GM12878 (cell line): ENCODE results near the gene RASGRP3. TPM values are rescaled to one million over a fixed set of nuclear protein-coding genes. Genes with fewer than 3 reads are reported as not detected.

ENCODE experiments used
- ATAC-seq: fragments of 200-7000 bp; cut with Tn5 transposase; 3 replicates; pipeline ENCODE4 v1.9.1; 2020; ENCODE audit warnings: mild to moderate bottlenecking, moderate library complexity
- BruUV-seq: library from RNA; stranded (reverse); fragments of 400-500 nt; replicated peaks from 2 replicates; lab custom pipeline; 2021; lab: Mats Ljungman, UMichigan
- CTCF ChIA-PET: fragments of 300-600 bp; sonication (Branson Sonifier 250); formaldehyde crosslinking; extraction: SDS; loops from one replicate; lab custom pipeline; 2021; ENCODE audit warnings: inconsistent platforms; lab: Yijun Ruan, JAX
- POLR2A ChIA-PET: fragments of 350-600 bp; formaldehyde crosslinking; extraction: SDS; loops from one replicate; lab custom pipeline; 2021; ENCODE audit warnings: inconsistent platforms; lab: Charles Lee
- RAD21 ChIA-PET: fragments of 300-600 bp; sonication (Branson Sonifier 250); formaldehyde crosslinking; loops from one replicate; lab custom pipeline; 2023; ENCODE audit warnings: antibody characterized with exemption; ENCODE audit not compliant: unreplicated experiment; lab: Charles Lee
- SMC1A ChIA-PET: fragments of 300-600 bp; sonication (Branson Sonifier 250); formaldehyde crosslinking; loops from one replicate; lab custom pipeline; 2023; ENCODE audit not compliant: unreplicated experiment, uncharacterized antibody; lab: Charles Lee
- DNase-seq: peaks from one replicate; pipeline ENCODE4 v3.0.0-alpha.2; 2011; ENCODE audit warnings: low read depth, low spot score
- FAIRE-seq: peaks from 3 replicates; lab custom pipeline; 2011; peaks lifted over from hg19 to GRCh38; lab: Jason Lieb, UNC
- H2AFZ ChIP-seq: 2 replicates; pipeline ENCODE4 v1.6.0; 2011; ENCODE audit warnings: low read depth, low read length, control low read depth; ENCODE audit not compliant: control insufficient read depth
- H3K27ac ChIP-seq: 2 replicates; pipeline ENCODE4 v1.5.1; 2011; ENCODE audit warnings: control low read depth; ENCODE audit not compliant: control insufficient read depth, insufficient read depth
- H3K27me3 ChIP-seq, 2 experiments: replicated peaks in 1 of 2; 2 replicates each; pipeline versions ENCODE4 v1.6.0 to v1.6.1; 2011; ENCODE audit warnings: low read length in 1 of 2; ENCODE audit not compliant: control insufficient read depth in 2 of 2, insufficient read depth in 2 of 2
- H3K36me3 ChIP-seq, 2 experiments: 2 replicates each; pipeline ENCODE4 v1.5.1; 2011; ENCODE audit warnings: low read length in 1 of 2; ENCODE audit not compliant: control insufficient read depth in 2 of 2, insufficient read depth in 2 of 2
- H3K4me1 ChIP-seq: 2 replicates; pipeline ENCODE4 v1.6.1; 2011; ENCODE audit warnings: mild to moderate bottlenecking, low read length, moderate library complexity, mixed read lengths; ENCODE audit not compliant: control insufficient read depth, insufficient read depth
- H3K4me2 ChIP-seq: 2 replicates; pipeline ENCODE4 v1.6.0; 2011; ENCODE audit warnings: control low read depth; ENCODE audit not compliant: control insufficient read depth, insufficient read depth
- H3K4me3 ChIP-seq: fragments of 200-600 bp; sonication (generic); 2 replicates; pipeline ENCODE4 v1.5.1; 2016
- H3K79me2 ChIP-seq: 2 replicates; pipeline ENCODE4 v1.6.0; 2011; ENCODE audit warnings: low read length; ENCODE audit not compliant: control insufficient read depth, insufficient read depth
- H3K9ac ChIP-seq: 2 replicates; pipeline ENCODE4 v1.8.0; 2011; ENCODE audit warnings: low read length, control low read depth, mixed read lengths; ENCODE audit not compliant: control insufficient read depth, insufficient read depth
- H3K9me3 ChIP-seq: replicated peaks from 3 replicates; pipeline ENCODE4 v1.5.1; 2011; ENCODE audit warnings: mild to moderate bottlenecking, low read length; ENCODE audit not compliant: control insufficient read depth, insufficient read depth
- H4K20me1 ChIP-seq: 2 replicates; pipeline ENCODE4 v1.6.0; 2011; ENCODE audit not compliant: control insufficient read depth, insufficient read depth
- ATF7 ChIP-seq: fragments of 450-650 bp; IDR thresholded peaks from 2 replicates; pipeline ENCODE4 v1.6.1; 2016; ENCODE audit warnings: low read depth, mild to moderate bottlenecking
- BMI1 ChIP-seq: fragments of 450-650 bp; IDR thresholded peaks from 2 replicates; pipeline ENCODE4 v1.6.1; 2016; ENCODE audit warnings: mild to moderate bottlenecking, moderate library complexity, borderline replicate concordance
- EED ChIP-seq: sonication (generic); IDR thresholded peaks from 2 replicates; pipeline ENCODE4 v1.6.1; 2016; ENCODE audit warnings: antibody characterized with exemption, low read depth
- ESRRA ChIP-seq: IDR thresholded peaks from 2 replicates; pipeline ENCODE4 v1.6.1; 2012; ENCODE audit warnings: mild to moderate bottlenecking, low read length, improper control_type of control experiment
- EZH2 ChIP-seq: IDR thresholded peaks from 2 replicates; pipeline ENCODE4 v1.6.1; 2012; ENCODE audit warnings: low read depth, mild to moderate bottlenecking, control low read depth, inconsistent platforms, low read length, borderline replicate concordance; ENCODE audit not compliant: control insufficient read depth
- HDAC2 ChIP-seq: fragments of 200-600 bp; sonication (generic); IDR thresholded peaks from 2 replicates; pipeline ENCODE4 v1.6.1; 2017
- IKZF2 ChIP-seq, 2 experiments: fragments of 450-650 bp; IDR thresholded peaks; 2 replicates each; pipeline ENCODE4 v1.6.1; 2017; ENCODE audit warnings: mild to moderate bottlenecking in 2 of 2, moderate library complexity in 2 of 2
- NBN ChIP-seq: fragments of 450-650 bp; IDR thresholded peaks from 2 replicates; pipeline ENCODE4 v1.6.1; 2016
- NFYA ChIP-seq: IDR thresholded peaks from 2 replicates; pipeline ENCODE4 v1.6.1; 2011; ENCODE audit warnings: low read depth, mild to moderate bottlenecking, low read length, improper control_type of control experiment, borderline replicate concordance
- PAX5 ChIP-seq: IDR thresholded peaks from 2 replicates; pipeline ENCODE4 v1.6.1; 2011; ENCODE audit warnings: low read depth, low read length, borderline replicate concordance
- RFX5 ChIP-seq: IDR thresholded peaks from 2 replicates; pipeline ENCODE4 v1.6.1; 2011; ENCODE audit warnings: low read depth, low read length, improper control_type of control experiment
- SIX5 ChIP-seq: IDR thresholded peaks from 2 replicates; pipeline ENCODE4 v1.6.1; 2011; ENCODE audit warnings: mild to moderate bottlenecking, low read depth, low read length, moderate library complexity; ENCODE audit not compliant: severe bottlenecking
- SMARCA5 ChIP-seq: fragments of 450-650 bp; IDR thresholded peaks from 2 replicates; pipeline ENCODE4 v1.6.1; 2017; ENCODE audit warnings: mild to moderate bottlenecking
- SRF ChIP-seq, 2 experiments: IDR thresholded peaks; 2 replicates each; pipeline ENCODE4 v1.6.1; 2011; ENCODE audit warnings: low read depth in 2 of 2, low read length in 2 of 2, mild to moderate bottlenecking in 1 of 2, moderate library complexity in 1 of 2
- ZNF207 ChIP-seq: fragments of 450-650 bp; IDR thresholded peaks from 2 replicates; pipeline ENCODE4 v1.6.1; 2014; ENCODE audit warnings: antibody characterized with exemption, mild to moderate bottlenecking, borderline replicate concordance
- ZNF384 ChIP-seq: IDR thresholded peaks from 2 replicates; pipeline ENCODE4 v1.6.1; 2012; ENCODE audit warnings: low read depth, mild to moderate bottlenecking, low read length, improper control_type of control experiment, borderline replicate concordance
- ZZZ3 ChIP-seq: IDR thresholded peaks from 2 replicates; pipeline ENCODE4 v1.6.1; 2011; ENCODE audit warnings: low read depth; ENCODE audit not compliant: control insufficient read depth, insufficient read length
- WGBS: methylation state at CpG from one replicate; pipeline ENCODE4 v1.1.6; 2016; ENCODE audit warnings: low lambda C conversion rate; ENCODE audit not compliant: insufficient replicate concordance, insufficient coverage; ENCODE audit errors: missing lambda C conversion rate; 5-methylcytosine and 5-hydroxymethylcytosine counted together
- in situ Hi-C: fragments of 300-500 bp; cut with MboI; formaldehyde crosslinking; loops from 9 replicates; pipeline ENCODE4 v1.14.3; 2018; ENCODE audit warnings: mixed read lengths
- intact Hi-C: fragments of 100-400 bp; cut with micrococcal nuclease; formaldehyde crosslinking; loops from one replicate; pipeline ENCODE4 v1.14.2; 2022; ENCODE audit not compliant: unreplicated experiment
- polyA plus RNA-seq, 11 experiments: library from polyadenylated mRNA; depleted of rRNA in 4 of 11; unstranded in 6 of 11; stranded (reverse) in 5 of 11; fragments of >200 nt; fragmentation: Nextera tagmentation in 4 of 11; fragmentation: Illumina TruSeq in 1 of 11; extraction: Ambion mirVana in 4 of 11; extraction: Trizol in 1 of 11; gene quantifications; 1 replicate in 1 of 11; 2 replicates in 10 of 11; pipeline versions ENCODE4 v1.2.1 to v1.2.3, GENCODE V29; 2011 to 2016; ENCODE audit warnings: inconsistent platforms in 2 of 11, missing spikeins in 2 of 11, low read depth in 1 of 11
- total RNA-seq, 4 experiments: library from RNA; depleted of rRNA in 3 of 4; stranded (reverse); fragments of >200 nt in 3 of 4; fragmentation: Illumina TruSeq in 1 of 4; extraction: Trizol in 1 of 4; gene quantifications; 2 replicates each; pipeline versions ENCODE4 v1.2.1 to v1.2.3, GENCODE V29; 2013 to 2021
- TF ChIP-seq, protein P1 (sequence below): fragments of 450-650 bp; IDR thresholded peaks from 2 replicates; pipeline ENCODE4 v1.6.1; 2017; ENCODE audit warnings: mild to moderate bottlenecking, moderate library complexity

The RASGRP3 gene
- total and polyA plus RNA-seq, 10 of the 15 experiments (the other 5 are each of a cell fraction or from before 2014, with no cell fraction given): 31.6 to 106 (median 64.7) TPM

DNA sequence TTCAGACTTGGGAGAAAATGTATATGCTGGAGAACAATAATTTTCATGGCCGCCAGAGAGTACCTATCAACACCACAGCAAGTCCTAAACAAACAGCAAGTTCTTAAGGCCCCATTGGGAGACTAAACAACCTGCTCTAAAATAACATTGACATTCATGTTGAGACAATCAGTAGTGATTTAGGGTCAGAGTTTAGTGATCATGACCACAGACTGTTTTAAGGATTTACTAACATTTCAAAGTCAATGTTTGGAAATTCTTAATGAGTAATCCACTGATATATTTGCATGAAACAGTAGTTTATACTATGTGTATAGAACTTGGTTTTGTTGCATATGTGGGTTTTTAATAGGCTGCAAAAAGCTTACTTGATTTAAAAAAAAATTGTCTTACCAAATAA lies 34.7 kb downstream of the RASGRP3 start:
- no peak for FAIRE-seq
- H3K36me3 ChIP-seq: peaks cover 5 to 27% of the 10 kb centered on the region in 2 experiments
- in situ Hi-C loops: no loop called here

More for the DNA sequence above, 34.7 kb downstream of the RASGRP3 start:
- no TSS peak for BruUV-seq
- no peaks in the 10 kb centered on the region for H4K20me1 ChIP-seq
- DNase-seq (no peak), ATAC-seq (no peak)
- SMC1A ChIA-PET: no interaction called here
- WGBS: 95% methylated on average over 1 of the region's 1 CpG
- no peak overlapping the region for H2AFZ ChIP-seq
- intact Hi-C loops: loop anchor here (5.0 kb wide), 1 partner anchor 34 kb away; the partner anchor contains the start of gene RASGRP3
- H3K27me3 ChIP-seq: no peaks in the 10 kb centered on the region
- H3K27ac ChIP-seq: no peak overlapping the region
- no peaks in the 10 kb centered on the region; the same call in 2 of the 3 replicates for H3K9me3 ChIP-seq
- H3K79me2 ChIP-seq: peaks cover 44% of the 10 kb centered on the region
- no peak for TF ChIP-seq ZNF384
- TF ChIP-seq PAX5: no peak
- TF ChIP-seq IKZF2 (IDR thresholded peaks at IDR 0.05): no peak
- TF ChIP-seq ZZZ3: no peak
- no peak for TF ChIP-seq ZNF207
- no peak for TF ChIP-seq SRF (IDR thresholded peaks at IDR 0.05; ENCODE audit: low read depth in 2 of 2, low read length in 2 of 2)
- no peak for TF ChIP-seq RFX5
- TF ChIP-seq EED: no peak
- TF ChIP-seq SIX5: no peak
- no peak for TF ChIP-seq EZH2
- no peak for TF ChIP-seq ATF7
- no peak for TF ChIP-seq SMARCA5
- TF ChIP-seq ESRRA: no peak
- TF ChIP-seq, protein P1, sequence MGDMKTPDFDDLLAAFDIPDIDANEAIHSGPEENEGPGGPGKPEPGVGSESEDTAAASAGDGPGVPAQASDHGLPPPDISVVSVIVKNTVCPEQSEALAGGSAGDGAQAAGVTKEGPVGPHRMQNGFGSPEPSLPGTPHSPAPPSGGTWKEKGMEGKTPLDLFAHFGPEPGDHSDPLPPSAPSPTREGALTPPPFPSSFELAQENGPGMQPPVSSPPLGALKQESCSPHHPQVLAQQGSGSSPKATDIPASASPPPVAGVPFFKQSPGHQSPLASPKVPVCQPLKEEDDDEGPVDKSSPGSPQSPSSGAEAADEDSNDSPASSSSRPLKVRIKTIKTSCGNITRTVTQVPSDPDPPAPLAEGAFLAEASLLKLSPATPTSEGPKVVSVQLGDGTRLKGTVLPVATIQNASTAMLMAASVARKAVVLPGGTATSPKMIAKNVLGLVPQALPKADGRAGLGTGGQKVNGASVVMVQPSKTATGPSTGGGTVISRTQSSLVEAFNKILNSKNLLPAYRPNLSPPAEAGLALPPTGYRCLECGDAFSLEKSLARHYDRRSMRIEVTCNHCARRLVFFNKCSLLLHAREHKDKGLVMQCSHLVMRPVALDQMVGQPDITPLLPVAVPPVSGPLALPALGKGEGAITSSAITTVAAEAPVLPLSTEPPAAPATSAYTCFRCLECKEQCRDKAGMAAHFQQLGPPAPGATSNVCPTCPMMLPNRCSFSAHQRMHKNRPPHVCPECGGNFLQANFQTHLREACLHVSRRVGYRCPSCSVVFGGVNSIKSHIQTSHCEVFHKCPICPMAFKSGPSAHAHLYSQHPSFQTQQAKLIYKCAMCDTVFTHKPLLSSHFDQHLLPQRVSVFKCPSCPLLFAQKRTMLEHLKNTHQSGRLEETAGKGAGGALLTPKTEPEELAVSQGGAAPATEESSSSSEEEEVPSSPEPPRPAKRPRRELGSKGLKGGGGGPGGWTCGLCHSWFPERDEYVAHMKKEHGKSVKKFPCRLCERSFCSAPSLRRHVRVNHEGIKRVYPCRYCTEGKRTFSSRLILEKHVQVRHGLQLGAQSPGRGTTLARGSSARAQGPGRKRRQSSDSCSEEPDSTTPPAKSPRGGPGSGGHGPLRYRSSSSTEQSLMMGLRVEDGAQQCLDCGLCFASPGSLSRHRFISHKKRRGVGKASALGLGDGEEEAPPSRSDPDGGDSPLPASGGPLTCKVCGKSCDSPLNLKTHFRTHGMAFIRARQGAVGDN: no peak
- no peak for TF ChIP-seq HDAC2
- no peak for TF ChIP-seq NBN
- no peak for TF ChIP-seq BMI1
- no peak for TF ChIP-seq NFYA
- CTCF ChIA-PET: no interaction called here
- no peak overlapping the region for H3K4me2 ChIP-seq
- POLR2A ChIA-PET: no interaction called here
- no peak overlapping the region for H3K9ac ChIP-seq
- H3K4me3 ChIP-seq: no peak overlapping the region
- RAD21 ChIA-PET: no interaction called here
- no peaks in the 10 kb centered on the region; the same call in 1 of the 2 replicates for H3K4me1 ChIP-seq
